HG03442 (cell line): Measurements from ENCODE around the gene SATB2.

ENCODE experiments used
- ATAC-seq: cut with Tn5 transposase; IDR thresholded peaks from one replicate; pipeline ENCODE4 v1.9.1; 2021; ENCODE audit warnings: mild to moderate bottlenecking, moderate library complexity; ENCODE audit not compliant: unreplicated experiment

Gene SATB2

DNA sequence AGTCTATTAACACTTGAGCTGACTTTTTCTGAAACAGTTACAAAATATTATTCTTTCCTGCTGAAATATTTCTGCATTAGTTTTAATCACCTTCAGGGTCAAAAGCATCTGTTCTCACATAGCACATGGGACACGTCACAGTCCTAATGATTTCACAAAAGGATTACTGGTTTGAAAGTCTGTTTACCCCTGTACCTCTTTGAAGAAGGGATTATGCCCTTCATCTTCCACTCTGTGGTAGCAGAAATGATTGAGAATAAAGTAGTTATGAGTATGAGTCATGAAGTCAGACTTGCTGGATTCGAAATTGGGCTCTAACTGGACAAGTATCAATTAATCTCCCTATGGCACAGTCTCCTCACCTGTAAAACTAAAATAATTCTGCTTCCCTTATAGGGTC is 121.2 kb downstream of the SATB2 start:
- no peak for ATAC-seq

DNA sequence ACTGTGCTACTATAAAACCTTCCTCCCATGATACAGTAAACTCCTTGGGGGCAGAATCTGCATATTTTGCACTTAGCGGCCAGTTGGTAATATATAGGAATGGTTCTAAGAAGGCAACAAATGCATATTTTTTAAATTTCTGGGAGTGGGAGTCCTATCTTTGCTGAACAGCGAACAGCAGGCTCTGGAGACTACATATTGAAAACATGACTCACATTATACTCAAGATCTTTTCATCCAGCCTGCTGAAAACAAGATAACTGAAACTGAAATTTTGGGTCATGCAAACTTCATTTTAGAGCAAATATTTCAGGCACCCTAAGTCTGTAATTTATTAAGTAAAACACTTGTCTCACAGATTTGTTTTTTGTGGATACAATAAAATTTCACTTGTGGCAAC is 122.2 kb downstream of the SATB2 start:
- ATAC-seq = no peak

DNA sequence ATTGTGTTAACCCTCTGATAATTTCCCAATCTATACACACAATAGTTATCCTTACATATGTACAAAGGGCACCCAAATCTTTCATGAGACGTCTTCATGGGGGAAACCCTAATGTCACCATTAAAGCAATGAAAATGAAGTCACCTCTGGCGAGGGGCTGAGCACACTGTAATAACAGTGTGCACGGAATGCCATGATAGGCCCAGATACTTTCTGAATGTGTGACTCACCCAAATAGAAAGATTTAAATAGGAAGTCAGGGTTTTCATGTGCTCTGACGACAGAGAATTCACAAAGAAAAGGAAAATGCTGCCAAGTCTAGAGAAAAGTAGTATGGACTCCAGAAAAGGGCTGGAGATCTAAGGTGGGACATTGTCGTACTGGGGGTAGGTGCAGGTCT is 128.3 kb downstream of the SATB2 start:
- ATAC-seq = no peak

DNA sequence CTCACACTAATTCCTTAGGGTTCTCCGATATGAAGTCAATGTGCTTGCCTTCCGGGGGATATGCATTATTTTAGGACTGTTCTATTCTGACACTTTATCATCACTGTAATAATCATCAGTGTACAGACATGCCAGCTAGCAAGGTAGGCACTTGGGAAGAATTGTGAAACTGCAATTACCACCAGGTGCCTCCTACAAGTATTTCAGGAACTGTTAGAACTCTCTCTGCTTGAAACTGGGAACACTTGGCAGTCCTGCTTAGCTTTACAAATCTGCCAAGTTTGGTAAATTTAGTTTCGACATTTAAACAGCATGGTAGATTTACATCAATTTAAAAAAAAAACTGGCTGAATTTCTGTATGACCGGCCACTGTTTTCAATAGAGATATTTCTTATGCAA is 128.7 kb downstream of the SATB2 start:
- ATAC-seq = no peak

DNA sequence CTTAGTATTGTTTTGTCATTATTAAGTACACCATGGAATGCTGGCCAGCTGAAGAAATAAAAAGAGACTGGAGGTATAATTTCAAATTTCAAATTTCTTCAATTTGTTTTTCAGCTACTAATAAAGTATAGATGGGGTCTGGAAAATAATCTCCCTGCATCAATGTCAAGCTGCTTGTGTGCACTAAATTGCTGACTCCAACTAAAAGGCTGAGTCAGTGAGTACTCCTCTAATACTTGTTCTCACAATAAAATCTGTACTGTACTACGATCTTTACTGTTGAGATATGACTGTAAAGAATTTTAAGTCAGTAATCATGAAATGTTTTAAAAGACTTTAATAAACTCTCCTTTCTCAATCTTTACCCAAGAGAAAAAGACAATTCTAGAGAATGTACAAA is 131.9 kb downstream of the SATB2 start:
- ATAC-seq = no peak

DNA sequence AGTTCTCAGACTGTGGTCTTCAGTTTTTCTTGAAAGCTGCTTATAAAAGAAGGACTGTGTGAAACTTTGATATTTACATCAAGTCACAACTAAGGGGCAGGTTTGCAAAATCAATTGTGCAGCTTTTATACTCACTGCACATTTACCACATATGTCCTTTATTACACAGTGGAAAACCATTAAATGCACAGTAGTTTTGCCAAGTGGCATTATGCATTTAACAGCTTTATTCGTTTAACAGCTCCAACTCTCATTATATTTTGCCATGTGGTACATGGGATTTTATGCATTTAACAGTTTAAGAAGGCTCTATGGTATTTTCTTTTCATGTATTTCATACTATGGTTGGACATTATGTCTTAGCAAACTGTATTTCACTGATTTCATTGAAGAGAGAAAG is 135.6 kb downstream of the SATB2 start:
- ATAC-seq = no peak

DNA sequence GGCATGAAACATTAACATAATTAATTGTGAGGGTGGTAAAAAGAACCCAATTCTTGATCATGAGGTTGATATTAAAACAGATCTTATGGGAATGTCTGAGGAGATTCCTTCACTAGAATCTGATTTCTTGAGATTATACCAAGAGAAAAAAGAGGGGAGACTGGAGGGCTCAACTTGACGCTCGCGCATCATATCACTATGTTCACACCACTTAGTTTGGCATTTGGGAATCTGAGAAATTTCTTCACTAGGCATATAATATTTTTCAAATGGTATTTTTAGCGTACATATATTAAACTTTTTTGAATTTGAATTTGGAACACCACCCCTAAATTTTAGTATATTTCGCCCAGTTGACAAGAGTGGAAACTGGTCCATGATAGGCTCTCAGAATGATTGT is 140.1 kb downstream of the SATB2 start:
- ATAC-seq = no peak

DNA sequence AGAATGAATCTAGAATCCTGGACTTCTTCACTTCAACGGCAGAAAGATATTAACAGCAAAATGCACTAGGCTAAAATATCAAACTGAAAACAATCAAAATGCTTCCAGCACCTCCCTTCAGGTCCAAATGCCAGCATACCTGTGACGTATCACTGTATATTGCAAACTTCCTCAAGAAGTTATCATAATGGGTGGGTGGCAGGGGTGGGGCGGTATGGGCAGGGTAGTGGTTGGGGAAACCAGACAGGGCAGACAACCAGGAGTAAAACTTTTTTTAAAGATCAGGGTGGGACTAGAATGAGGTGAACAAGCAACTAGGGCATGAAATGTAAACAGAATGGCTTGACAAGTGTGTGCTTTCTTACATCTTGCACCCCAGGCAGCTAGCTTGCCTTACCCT is 140.9 kb downstream of the SATB2 start:
- ATAC-seq = no peak

DNA sequence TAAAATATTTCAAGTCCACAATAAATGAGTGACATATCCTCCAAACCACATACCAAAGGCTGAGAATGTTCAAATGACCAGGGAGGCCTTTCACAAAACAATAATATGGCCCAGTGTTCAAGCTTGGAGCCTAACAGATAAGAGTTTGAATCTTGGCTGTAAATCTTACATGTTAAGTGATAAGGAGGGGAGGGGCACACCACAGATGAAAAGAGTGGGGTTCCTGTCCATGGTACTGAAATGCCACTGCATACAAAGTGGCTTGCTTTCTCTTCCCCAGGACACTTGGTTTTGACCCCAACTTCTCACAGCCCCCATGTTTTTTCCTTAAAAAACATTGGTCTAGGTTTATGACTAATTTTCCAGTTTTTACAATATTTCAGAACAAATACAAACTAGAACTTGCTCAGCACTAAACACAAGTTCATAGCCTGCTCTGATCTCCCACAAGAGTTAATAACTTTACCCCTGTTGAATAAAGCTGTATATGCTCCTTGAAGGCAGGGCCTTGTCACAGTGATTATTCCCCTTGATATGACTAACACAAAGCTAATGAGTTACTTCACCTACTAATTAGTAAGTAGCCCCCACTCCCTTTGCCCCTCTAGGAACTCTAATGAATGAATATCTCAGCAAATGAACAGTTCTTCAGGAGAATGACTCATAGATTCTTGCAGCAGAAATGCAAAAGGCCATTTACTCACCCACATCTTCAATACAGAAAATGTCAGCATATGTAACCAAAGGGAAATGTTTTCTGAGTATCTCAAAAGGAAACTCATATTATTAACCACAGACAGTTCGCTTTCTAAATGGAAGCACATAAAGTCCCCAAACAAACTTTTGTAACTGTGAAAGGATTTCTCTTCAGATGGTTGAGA is 142.2 kb downstream of the SATB2 start:
- ATAC-seq = no peak

DNA sequence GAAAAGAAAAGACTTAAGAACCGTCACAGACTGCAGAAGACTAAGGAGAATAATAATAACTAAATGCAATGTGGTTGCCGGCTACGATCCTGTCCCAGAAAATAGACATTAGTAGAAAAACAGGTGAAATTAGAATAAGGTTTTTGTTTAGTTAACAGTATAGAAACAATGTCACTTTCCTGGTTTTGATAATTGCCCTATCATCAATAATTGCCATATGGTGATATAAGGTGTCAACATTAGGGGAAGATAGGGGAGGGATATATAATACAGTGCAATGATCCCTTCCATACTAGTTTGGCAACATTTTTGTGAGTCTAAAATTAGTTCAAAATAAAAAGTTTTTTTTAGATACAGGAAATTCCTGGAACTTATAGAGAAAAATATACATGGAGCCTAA is 144.8 kb downstream of the SATB2 start:
- ATAC-seq = no peak

DNA sequence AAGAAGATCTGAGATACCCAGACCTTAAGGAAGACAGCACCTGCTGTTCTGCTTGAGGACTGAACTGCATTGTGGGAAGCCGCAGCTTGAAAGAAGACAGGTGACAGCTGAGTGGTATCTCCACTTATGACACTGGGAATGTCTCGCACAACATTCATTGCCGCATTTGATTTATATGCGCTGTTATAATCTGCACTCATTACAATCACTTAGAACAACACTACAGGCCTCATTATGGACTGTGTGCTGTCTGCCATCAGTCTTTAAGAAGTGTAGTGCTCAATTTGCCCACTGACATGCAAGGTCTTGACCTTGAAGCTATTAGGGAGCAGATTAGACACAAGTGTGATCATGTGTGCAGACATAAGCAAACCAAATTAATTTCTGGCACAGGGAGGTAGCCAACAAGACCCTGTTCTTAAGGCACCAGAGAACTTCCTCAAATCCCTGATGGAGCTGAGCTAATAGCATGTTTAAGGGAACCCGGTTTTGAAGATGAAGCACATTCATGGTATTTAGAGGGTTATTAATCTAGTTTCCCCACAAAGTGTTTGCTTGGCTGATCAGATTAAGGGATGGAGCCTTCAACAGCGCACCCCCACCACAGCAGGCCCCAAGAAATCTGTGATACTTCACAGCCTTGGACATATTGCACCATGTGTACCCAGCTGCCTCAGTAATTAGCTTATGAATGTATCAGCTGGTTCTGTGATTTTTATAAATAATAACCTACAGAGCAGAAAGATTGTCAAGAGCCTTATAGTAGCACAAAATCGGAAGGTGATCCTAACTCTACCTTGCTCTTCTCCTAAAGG is 146.8 kb downstream of the SATB2 start:
- no peak for ATAC-seq

DNA sequence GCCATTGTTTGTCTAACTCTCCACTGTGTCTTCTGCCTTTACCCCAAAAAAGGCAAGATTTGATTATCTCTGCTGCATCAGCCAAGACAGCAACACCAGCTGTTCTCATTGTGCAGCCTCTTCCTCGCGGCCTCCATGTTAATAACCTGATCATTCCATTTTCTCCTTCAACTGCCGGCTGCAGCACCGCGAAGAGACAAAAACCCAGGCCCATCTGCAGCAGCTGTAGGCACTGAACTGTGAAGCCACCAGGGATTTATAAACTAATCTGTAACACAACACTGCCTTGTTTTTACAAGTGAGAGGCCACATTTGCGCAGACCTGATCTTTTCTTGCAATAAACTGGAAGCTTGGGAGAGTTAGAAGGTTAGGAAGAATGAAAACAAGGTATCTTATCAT is 147.8 kb downstream of the SATB2 start:
- ATAC-seq = no peak

DNA sequence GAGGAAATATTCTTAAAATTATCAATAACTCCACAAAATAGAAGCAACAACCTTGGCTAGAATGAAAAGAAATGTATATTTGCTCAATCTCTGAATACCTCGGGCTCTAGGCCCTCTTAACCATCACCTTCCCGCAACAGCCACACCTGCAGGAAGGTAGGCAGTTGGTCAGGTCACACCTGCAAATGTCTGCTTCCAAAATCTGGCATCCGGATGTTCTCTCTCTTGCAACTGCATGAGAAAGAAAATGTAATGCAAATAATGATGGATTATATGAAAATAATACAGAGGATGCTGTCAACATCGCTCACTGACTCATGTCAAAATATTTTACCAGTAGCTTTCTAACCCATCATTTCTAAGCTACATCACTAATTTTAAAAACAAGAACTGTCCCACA is 148.3 kb downstream of the SATB2 start:
- no peak for ATAC-seq

DNA sequence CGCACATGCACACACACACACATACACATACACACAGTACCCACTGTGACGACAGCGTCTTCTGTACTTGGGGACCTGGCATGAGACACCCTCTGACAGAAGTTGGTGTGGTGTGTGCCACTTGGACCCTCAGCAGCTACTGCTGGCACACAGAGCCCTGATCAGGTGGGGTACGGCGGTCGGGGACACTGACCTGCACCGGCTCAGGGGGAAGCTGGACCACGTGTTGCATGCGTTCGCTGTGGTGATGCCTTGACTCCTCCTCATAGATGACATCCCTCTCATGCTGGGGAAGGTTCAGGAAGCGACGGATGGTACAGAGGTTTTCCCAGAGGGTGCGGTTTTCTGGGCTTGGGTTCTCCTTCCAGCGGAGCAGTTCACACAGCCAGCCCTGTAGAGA is 149.2 kb downstream of the SATB2 start:
- ATAC-seq = no peak

DNA sequence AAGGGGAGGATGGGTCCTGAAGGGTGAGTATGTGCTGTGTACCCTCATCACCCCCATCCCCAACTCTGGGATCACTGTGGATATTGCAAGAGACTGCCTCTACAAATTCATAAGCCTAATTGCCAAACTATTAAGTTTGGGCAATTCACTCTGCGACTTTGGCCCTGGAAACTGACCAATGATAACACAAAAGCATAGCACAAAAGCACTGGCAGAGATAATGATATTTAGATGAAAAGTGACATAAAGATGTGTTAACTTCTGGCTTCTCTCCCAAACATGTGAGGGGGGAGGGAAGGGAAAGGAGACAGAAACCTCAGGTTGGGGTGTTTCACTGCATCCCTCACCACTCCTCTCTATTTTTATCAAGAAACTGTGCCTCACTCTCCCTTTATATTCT is 150.3 kb downstream of the SATB2 start:
- ATAC-seq = no peak

DNA sequence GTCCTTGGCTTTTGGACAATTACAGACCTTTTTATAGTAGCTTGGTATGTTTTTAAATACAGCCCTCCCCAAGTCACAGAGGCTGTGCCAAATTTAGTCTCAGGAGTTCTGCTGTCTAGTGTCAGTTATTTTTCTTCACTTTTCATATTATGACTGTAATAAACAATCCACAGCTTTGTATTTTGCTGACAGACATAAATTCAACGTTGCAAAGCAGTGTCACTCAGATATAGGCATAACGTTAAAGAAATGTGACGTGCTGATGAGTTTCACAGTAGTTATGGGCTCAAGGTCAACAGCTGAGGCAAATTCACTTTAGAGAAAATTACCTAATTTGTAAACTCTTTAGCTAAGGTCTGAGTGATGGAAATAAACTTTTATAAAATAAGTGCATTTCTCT is 151.6 kb downstream of the SATB2 start:
- no peak for ATAC-seq

DNA sequence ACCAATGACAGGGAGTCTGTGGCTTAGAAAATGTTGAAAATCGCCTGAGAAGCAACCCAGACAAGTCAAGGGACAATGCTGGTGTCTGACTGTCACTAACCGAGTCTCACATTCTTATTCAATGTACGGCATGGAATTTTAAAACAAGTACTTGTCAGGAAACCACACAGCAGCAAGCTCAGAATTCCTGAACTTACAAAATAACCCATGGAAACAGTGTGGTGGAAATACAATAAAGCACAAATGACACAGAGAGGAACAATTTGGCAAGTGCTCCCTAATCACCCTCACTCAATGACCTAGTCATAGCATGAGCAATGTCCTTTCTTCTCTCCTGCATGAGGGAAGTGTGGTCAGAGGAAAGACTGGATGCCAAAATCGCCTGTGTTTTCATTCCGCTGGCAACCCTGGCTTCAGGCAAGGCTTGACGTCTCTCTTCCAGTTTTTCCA is 154.0 kb downstream of the SATB2 start:
- no peak for ATAC-seq

DNA sequence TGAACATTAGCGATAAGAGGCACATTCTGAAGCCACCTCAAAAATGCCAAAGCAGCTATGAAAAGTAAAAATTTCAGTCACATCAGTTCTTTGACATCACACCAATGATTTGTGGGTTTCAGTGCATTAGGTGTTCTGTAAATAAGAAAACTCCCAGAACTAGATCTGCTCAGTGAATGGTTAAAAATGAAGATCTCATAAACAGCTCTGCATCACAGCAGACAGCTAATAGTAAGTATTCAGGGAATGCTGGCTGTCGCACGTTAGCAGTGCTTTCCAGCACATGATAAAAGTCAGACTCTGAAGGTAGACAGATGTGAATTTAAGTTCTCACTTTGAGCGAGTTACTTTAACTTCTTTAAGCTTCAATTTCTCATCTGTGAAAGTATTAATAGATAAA is 154.9 kb downstream of the SATB2 start:
- ATAC-seq = no peak

DNA sequence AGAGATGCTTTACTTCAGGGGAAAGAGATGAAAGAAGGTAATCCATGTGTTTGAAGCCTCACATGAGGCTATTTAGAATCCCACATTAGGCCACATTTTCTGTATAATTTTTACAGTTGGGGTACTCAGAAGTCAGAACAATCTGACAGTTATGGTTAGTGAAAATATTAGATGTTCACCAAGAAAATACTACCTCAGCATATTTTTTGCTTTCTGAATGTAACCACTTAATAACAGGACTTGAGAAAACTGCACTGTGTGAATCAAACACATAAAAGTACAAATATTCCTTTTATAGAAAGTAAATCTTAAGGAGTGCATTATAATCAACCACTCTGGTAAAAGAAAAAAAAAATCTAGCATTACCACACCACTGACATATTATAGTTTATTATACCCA is 169.3 kb downstream of the SATB2 start:
- ATAC-seq = no peak

DNA sequence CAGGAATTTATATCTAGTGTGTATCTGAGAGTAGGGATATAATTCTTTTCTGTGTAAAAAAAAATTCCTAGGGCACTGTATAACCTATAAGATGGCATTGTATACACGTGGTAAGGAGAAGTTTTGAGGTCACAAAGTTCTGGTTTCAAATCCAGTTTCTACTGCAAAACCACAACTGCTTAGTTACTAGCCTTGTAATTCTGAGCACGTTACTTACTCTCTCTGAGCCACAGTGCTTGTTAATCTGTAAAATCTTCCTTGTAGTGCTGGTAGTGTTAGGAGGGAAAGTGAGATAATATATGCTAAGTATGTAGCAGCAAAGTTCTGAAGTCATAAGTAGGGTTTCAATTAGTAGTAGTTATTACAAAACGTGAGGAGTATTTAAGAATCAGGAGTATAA is 175.4 kb downstream of the SATB2 start:
- no peak for ATAC-seq

DNA sequence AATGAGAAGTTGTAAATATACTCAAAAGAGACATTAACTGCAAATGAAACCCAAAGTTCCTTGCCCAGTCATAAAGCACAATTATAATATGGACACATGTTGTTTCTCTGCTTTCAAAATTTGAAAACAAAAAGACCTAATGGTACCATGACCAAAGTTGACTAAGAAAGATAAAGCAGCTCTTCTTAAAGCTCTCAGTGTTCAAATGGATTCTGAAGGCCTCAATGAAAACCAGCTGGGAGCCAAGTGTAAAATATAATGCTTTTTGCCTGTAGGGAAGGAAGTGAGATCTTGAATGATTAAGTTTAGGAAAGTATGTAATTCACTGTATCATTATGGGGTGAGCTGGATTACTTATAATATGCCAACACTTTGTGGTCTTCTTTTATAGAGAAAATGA is 178.6 kb downstream of the SATB2 start:
- ATAC-seq = no peak

DNA sequence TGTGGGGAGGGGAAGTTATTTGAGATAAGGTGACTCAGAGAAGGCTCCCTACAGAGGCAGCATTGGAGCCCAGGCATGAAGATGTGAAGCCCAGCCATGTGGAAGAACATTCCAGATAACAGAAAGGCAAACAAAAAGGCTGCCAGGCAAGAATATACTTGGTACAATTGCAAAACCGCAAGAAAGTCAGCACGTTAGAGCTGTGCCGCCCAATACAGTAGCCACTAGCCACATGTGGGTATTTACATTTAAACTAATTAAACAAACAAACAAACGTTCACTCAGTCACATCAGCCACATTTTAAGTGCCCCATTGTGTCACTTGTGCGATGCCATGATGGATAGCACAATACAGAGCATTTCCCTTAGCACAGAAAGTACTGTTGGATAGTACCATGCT is 179.6 kb downstream of the SATB2 start:
- no peak for ATAC-seq
